ENCODE data around the gene SBF2. TPM values are rescaled to one million over a fixed set of nuclear protein-coding genes. Genes with fewer than 3 reads are reported as not detected.

SBF2 gene
- polyA plus RNA-seq, 10 donors, result 16.7 to 35.0 (median 23.7) TPM

Other genes starting within 250 kb of the SBF2 start
- gene ADM, start 10.9 kb upstream of the SBF2 start, polyA plus RNA-seq (ENCODE audit: insufficient read length in 10 of 10), result 10 to 100 TPM in 5 of 10 donors, 1 to 10 TPM in 5; 7.7 to 19.4 (median 9.8) TPM
- 1 to 10 TPM; 3.1 to 4.9 (median 3.9) TPM for gene AMPD3, start 161.0 kb upstream of the SBF2 start, polyA plus RNA-seq (ENCODE audit: insufficient read length in 10 of 10)
- 10 to 100 TPM; 17.2 to 27.4 (median 22.3) TPM for gene RNF141, start 247.0 kb upstream of the SBF2 start, polyA plus RNA-seq (ENCODE audit: insufficient read length in 10 of 10)